Stimulated activated CD4-positive, alpha-beta T cell treated with anti-CD3 and anti-CD28 coated beads, TNF-alpha, amount 100 ng/mL, for 48 hours (primary cell): Measurements from ENCODE around the gene CLASP1.
"Not testable (repeated sequence)": the region's sequence is repeated elsewhere in the genome, so short reads cannot be mapped to it uniquely, and the experiment has no call there.

Source experiments
- DNase-seq, 3 donors: peaks; one replicate each; pipeline ENCODE4 v3.0.0-alpha.2; 2020; ENCODE audit warnings: low read depth in 3 of 3

CLASP1 gene

DNA sequence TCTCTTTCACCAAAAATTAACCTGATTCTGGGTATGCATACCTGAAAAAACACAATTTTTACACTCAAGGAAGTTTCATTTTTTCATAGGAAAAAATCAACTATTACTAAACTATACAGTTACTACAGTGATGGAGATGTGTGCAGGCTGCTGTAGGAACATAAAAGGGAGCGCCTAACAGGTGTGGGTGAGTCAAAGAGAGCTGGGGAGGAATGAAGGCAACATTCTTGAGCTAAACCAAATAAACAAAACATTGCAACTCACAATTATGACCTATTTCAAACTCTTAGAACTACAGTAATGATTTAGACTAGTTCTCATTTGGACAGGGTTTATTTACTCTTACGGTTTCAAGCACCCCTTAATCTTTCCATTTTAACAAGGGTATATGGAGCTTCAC is 13.4 kb upstream of the CLASP1 start:
- DNase-seq = no peak

- no peak for DNase-seq
Measured at GRCh38 chr2:121659933-121660332, 10.7 kb upstream of the CLASP1 start.

DNA sequence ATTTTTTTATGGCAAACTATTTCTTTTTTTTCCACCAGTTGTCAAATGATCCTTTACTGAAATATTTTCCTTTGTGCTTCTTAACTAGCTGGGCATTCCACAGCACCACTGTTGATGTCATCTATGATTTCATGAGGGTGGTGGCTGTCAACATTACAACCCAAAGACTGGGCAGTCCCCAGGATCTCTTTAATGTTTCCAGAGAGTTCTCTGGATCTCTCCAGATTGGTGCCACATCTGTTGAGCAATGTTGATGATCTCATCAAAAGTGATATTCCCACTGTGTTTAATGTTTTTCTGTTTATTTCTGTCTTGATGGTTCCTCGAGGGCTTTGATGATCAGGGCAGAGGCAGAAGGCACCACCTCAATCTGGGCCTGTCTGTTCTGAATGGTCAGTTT is 9.1 kb upstream of the CLASP1 start:
- DNase-seq = not testable (repeated sequence)

DNA sequence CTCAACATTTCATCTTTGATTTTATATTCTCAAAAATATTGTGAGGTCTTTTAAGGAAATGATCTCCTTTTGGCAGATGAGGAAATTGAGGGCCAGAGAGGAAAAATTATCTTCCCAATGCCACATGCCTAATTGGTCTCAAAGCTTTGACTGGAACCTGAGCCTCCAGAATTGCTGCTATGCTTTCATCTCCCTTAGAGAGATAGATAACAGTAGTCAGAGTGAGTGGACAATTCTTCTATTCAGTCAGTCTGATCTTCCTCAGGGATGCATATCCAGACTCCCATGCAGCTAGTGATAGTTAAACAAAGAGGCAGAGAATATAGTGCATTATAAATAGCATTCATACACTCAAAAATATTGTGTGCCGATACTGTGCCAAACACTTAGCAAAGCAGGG is 3.8 kb upstream of the CLASP1 start:
- no peak for DNase-seq

- DNase-seq = peak in 2 of 3 donors; percentile 6 to 16
Measured at GRCh38 chr2:121650315-121650930, 1.2 kb upstream of the CLASP1 start.

GRCh38 chr2:121649596-121650314 is 493 bp upstream of the CLASP1 start:
- DNase-seq = peak; percentile 88 to 95 (median 88)

DNA sequence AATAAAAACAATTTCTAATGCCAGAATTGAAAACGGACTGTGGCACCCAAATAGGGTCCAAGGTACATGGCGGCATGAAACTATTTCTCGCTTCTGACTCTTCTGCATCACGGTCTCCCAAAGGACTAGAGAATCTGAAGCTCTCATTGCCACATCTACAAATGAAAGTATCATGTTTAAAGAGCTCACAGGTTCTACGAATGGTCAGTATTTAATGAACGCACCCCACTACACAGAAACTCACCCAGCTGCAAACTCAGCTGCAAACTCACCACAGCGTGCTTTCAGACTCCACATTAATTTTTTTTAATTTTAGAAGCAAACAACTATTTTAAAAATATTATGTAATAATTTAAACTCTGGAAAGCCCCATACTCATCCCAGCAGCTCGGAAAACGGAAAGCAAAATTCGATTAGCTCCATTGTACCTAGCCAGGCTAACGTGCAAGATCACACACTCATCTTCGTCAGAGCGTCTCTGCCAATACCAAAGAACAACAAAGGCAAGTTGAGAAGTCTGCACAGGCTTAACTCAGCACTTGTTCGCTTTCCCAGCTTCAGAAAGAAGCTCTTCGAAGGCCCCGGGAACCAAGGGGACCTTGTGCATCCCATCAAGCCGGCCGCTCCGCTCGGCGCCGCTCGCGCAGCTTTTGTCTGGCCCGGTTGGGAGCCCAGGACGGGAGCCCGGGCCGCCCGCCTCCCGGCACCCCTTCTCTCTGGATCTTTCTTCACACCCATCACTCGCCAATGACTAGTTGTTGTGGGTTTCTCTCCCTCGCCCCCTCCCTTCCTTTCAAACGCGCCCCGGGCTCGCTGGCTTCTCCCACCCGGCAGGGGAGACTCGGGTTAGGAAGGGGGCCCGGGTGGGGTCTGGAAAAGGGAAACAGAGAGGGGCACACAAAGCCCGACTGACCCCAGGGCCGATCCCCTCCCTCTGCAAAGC is 785 bp downstream of the CLASP1 start:
- DNase-seq = peak; percentile 12 to 38 (median 25)

DNA sequence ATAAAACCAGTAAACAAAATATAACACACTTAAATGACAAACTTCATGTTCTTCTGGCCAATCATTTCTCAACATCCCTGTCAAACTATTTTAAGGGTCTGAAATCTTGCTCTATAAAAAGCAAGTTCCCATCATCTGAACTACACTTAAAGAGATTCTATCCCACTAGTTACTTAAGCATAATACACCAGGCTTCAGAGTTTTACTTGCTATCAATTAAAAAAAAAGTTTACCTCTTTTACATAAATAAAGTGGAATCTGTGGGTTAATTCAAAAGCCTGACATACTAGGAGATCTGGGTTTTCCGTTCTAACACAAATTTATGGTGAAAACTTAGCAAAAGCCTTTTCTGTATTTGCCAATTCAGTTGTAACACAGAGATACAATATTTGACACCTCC is 1.9 kb downstream of the CLASP1 start:
- no peak for DNase-seq

DNA sequence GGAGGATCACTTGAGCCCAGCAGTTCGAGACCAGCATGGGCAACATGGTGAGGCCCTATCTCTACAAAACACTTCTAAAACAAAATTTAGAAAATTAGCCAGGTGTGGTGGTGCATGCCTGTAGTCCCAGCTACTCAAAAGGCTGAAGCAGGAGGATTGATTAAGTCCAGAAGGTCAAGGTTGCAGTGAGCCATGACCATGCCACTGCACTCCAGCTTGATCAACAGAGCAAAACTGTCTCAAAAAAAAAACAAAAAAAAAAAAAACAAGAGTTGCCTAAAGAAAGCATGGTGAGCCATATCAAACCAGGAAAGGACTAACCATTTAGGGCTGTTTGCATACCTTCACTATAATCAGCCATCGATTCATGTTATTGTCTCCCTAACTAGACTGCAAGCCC is 4.5 kb downstream of the CLASP1 start:
- DNase-seq = no peak

DNA sequence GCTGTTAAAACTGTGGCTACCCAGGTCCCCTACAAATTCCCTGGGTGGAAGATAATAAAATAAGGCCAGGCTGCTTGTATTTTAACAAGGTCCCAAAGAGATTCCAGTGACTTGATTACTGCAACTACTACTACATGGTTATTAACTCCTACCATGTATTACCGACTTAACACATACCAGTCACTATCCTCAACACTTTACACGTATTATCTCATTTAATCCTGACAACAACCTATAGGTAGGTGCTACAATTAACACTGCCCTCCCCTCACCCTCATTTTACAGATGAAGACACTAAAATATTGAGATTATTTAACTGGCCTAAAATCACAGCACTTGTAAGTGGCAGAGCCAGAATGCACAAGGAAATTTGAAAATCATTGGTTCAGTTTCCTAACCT is 5.4 kb downstream of the CLASP1 start:
- no peak for DNase-seq

GRCh38 chr2:121640380-121641316 is 8.6 kb downstream of the CLASP1 start:
- DNase-seq = no peak

DNA sequence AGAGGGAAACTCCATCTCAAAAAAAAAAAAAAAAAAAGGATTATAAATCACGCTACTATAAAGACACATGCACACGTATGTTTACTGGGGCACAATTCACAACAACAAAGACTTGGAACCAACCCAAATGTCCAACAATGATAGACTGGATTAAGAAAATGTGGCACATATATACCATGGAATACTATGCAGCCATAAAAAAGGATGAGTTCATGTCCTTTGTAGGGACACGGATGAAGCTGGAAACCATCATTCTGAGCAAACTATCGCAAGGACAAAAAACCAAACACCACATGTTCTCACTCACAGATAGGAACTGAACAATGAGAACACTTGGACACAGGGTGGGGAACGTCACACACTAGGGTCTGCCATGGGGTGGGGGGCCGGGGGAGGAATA is 9.4 kb downstream of the CLASP1 start:
- not testable (repeated sequence) for DNase-seq

DNA sequence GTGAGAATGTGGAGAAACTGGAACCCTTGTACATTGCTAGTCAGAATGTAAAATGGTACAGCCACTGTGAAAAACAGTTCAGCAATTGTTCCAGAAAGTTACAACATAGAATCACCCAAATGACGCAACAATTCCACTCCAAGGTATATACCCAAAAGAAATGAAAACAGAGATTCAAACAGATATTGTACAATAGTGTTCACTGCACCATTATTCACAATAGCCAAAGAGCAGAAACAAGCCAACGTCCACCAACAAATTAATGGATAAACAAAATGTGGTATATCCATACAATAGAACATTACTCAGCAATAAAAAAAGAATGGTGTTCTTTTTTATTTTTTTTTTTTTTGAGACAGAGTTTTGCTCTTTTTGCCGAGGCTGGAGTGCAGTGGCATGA is 10.9 kb downstream of the CLASP1 start:
- no peak for DNase-seq

- no peak for DNase-seq
Measured at GRCh38 chr2:121635371-121635770, 13.9 kb downstream of the CLASP1 start.

GRCh38 chr2:121634354-121635307 is 14.6 kb downstream of the CLASP1 start:
- peak in 1 of 3 donors; percentile 5 for DNase-seq

DNA sequence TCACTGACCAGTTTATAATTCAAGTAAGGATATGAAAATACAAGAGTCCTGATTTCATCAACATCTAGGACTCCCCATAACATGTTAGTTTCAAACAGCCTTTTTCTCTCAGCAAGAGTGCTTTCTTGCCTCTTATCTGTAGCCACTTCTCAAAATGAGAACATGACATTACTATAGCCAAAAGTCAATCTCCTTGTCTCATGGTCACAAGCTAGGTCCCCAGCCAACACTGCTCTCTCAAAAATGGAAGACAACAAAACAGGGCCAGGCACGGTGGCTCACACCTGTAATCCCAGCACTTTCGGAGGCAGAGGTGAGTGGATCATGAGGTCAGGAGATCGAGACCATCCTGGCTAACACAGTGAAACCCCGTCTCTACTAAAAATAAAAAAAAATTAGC is 15.8 kb downstream of the CLASP1 start:
- DNase-seq = no peak

DNA sequence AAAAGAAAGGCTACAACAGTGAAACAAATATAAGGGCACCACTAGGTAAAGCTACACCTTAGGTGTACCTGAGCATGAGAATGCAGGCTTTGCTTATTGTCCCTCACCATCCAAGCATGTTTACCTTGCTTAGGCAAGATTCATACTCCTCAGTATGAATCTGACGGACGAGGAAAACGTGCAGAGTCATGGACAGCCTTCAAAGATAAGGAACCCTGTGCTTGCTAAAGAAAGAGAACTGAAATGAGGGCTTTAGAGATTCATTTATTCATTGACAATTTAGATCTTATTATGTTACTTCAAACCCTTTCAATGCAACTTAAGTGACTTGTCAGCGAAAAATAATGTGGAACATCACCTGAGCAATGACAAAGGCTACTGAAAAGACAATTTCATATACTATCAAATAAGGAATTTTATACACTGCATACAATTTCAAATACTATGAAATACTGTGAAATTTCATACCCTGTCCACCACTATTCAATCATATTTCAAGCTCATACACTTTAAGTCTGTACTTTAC is 21.7 kb downstream of the CLASP1 start:
- no peak for DNase-seq

GRCh38 chr2:121626777-121627524 is 22.3 kb downstream of the CLASP1 start:
- no peak for DNase-seq

DNA sequence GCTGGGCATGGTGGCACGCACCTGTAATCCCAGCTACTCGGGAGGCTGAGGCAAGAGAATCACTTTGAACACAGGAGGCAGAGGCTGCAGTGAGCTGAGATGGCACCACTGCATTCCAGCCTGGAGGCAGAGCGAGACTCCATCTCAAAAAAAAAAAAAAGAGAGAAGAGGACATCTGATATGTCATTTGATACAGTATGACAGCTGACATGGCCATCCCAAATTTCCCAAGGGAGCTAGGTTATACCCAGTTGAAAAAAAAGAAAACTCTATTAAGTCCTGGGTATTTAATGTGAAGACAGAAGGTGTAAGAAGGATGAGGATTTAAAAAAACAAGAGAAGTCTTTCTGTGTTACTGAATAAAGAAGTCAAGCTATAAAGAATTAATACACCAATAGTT is 23.3 kb downstream of the CLASP1 start:
- DNase-seq = no peak
